Stimulated activated CD8-positive, alpha-beta memory T cell treated with anti-CD3 and anti-CD28 coated beads, Interleukin-12 subunit alpha, Interleukin-12 subunit beta, amount 100 ng/mL, for 24 hours (primary cell): ENCODE results near the gene HMGXB4.

Experiments used
- DNase-seq: peaks from one replicate; pipeline ENCODE4 v3.0.0-alpha.2; 2020; ENCODE audit errors: extremely low read depth

The HMGXB4 gene

GRCh38 chr22:35310556-35311550, 53.6 kb downstream of the HMGXB4 start:
- no peak for DNase-seq

DNA sequence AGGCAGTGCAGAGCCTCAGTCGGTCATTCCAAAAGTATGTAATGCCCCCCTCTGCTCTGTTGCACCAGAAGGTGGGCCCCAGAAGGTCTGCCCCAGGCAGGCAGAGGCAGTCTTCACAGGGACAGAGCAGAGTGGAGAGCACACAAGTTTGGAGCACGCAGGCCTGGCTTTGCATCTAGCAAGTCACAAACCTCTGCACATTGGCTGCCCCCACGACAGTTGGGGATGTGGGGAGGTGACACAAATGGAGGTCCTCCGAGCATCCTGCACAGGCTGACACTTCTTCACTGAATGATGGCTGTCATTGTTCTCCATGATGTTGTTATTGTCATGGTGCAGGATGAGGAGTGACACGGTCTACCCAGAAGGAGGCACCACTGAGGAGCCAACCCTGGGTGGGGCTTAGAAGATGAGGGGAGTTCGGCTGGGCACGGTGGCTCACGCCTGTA, 54.3 kb downstream of the HMGXB4 start:
- DNase-seq: no peak

- no peak for DNase-seq
Observed at GRCh38 chr22:35312198-35313059, 55.1 kb downstream of the HMGXB4 start.

GRCh38 chr22:35313311-35314121, 56.2 kb downstream of the HMGXB4 start:
- no peak for DNase-seq

DNA sequence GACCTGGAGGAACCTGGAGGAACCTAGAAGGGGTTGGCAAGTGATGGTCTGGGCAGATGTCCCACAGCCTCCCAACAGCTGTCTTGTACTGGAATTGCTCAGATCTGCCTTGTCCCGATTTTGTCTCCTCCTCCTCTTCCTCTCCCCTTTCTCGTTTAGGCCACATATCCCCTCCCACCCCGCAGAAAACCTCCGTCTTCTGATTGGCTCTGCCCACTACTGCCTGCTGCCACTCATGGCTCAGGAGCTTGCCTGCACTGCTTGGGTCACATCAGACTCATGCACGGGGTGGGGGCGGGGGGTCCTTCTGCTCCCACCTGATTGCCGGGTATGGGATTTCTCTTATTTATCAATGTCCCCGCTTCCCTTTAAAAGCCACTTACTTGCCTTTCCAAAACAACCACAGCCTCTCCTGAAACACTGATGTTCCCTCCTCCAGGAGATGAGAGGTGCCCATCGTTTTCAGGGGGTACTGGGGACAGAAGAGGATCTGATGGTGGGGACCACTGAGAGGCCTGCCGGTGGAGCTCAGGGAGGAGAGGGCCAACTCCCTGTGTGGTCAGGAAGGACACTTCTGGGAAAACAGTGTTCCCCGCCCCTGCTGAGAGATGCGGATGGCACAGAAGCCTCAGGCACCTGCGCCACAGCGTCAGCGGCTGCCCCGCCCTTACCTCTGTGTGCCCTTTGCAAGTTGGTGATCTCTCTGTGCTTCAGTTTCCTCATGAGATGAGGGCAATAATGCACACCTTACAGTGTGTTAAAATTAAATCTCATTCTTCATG, 57.1 kb downstream of the HMGXB4 start:
- DNase-seq: no peak

DNA sequence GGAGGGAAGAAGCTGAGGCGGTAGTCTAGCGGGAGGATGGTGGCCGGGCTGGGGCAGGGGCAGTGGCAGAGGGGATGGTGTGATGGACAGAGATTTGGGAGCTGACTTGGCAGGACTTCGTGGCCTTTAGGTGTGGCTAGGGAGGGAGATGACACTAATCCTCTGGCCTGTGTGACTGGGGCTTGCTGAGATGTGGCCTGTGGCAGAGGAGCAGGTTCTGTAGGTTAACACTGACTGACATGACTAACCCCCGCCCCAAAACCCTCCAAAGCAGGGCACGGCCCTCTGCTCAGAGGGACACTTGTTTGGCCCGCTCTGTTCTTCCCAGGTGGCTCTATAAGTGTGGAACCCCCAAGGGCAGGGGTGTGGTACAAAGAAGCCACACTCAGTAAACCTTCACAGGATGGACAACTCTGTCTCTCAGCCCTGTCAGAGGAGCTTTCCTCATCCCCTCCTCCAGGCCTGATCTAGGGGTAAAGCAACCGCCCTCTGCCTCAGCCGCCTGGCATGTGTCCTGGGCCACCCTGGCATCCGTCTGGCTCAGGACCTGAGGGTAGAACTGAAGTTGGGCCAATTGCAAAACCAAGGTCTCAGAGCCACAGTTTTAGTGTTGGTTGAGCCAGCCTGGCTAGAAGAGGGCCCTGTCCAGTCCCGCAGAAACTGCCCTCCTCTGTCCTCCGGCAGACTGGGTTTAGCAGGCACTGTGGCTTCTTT, 58.0 kb downstream of the HMGXB4 start:
- no peak for DNase-seq

- DNase-seq: no peak
Observed at GRCh38 chr22:35315855-35316745, 58.8 kb downstream of the HMGXB4 start.

GRCh38 chr22:35316751-35317150, 59.5 kb downstream of the HMGXB4 start:
- no peak for DNase-seq

- DNase-seq: no peak
Observed at GRCh38 chr22:35317680-35318290, 60.5 kb downstream of the HMGXB4 start.

- DNase-seq: no peak
Observed at GRCh38 chr22:35318346-35319215, 61.3 kb downstream of the HMGXB4 start.

DNA sequence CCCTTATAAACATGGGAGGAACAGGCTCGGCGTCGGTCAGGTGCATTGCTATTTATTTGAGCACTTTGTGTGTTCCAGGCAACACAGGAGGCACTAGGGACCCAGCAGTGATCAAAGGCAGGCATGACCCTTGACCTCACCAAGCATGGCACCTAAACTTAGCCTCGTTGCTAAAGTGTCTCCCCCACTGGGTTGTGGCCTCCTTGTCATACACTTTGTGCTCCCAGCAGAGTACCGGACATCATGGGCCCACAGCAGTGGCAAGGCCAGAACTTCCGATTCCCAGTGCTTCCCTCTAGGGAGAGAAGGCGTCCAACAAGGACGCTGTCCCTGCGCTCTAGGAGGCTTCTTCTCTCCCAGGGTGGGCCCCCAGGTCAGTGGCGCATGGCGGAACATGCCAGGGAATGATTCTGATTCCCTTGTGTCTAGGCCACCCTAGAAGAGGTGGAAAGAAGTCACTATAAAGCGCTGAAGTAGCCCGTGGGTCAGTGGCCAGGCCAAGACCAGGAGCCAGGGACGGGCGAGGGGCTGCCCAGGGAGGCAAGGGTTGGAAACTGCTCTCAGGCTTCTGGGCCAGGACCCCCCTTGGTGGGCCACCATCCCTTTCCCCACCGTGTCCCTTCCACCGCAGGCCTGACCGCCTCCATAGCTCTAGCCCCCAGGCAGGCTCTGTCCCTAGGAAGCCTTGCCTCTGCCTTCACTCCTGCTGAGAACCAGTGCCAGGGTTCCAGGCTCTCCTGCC, 62.1 kb downstream of the HMGXB4 start:
- DNase-seq: no peak

DNA sequence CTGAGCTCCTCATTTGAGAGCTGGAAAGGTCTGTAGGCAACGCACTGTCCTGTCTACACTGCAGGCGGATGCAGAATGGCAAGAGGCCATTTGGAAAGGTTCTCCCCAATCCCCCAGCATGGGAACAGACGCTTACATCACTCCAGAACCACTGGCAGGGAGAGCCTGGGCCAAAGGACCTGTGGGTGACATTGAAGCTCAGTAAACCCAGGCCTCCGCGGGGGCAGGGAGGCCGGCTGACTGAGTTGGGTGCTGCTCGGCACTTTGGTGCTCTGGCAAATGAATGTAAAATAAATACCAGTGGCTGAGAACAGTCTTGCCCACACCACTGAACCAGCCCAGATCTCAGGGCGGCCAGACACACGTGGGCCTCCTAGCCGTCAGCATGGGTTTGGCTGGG, 64.8 kb downstream of the HMGXB4 start:
- DNase-seq: no peak

DNA sequence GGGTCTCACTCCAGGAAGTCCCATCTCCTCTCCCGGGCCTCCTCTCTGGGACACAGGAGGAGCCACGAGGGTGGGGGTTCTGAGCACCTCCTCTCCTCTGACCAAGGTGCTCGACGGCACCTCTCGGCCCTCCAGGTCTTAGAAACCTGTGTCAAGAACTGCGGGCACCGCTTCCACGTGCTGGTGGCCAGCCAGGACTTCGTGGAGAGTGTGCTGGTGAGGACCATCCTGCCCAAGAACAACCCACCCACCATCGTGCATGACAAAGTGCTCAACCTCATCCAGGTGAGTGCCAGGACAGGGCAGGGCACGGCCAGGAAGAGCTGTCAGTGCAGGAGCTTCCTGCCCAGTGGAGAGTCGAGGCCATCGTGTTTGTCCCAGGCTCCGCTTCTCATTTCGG, 65.6 kb downstream of the HMGXB4 start:
- no peak for DNase-seq

DNA sequence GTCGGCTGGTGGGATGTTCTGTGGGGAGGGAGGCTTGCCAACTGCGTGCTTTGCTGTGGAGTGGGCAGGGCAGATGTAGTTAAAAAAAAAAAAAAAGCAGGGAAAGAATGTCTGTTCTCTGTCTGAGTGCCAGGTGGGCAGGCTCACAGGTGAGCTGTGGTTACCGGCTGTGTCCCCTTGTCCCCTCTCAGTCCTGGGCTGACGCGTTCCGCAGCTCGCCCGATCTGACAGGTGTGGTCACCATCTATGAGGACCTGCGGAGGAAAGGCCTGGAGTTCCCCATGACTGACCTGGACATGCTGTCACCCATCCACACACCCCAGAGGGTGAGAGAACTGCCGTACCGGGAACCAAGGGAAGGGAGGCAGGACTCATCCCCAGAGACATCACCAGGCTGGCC, 66.0 kb downstream of the HMGXB4 start:
- DNase-seq: no peak

DNA sequence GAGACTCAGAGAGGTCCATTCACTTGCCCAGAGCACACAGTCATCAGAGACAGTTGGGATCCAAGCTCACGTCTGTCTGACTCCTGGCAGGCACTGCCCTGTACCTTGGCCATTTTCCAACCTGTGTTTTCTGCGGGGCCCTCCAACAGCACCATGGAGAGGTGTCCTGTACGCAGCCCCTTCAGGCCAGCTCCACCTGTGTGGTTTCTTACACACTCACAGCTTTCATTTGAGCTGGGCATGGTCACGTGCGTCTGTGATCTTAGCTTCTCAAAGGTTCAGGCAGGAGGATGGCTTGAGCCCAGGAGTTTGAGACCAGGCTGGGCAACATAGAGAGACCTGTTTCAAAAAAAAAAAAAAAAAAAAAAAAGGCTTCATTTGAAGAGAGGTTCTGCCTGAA, 66.8 kb downstream of the HMGXB4 start:
- DNase-seq: no peak

DNA sequence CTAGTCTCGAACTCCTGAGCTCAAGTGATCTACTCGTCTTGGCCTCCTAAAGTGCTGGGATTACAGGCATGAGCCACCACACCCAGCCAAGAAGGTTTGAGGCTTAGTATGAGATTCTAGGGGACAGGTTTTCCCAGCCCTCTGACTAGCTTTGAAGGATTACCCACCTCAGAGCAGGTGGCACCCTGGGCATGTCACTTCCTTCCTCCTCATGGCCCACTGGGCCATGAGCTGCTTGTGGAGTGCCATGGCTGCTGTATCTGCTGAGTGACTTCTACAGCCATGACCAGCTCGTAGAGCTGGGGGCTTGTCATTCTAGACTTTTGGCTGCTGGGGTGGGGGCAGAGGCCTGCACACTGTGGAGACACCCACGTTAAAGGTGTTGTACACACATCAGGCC, 67.5 kb downstream of the HMGXB4 start:
- DNase-seq: no peak

GRCh38 chr22:35325209-35325608, 67.9 kb downstream of the HMGXB4 start:
- DNase-seq: no peak
